Measurements from ENCODE around the gene PPP2R5A. TPM values are rescaled to one million over a fixed set of nuclear protein-coding genes. Genes with fewer than 3 reads are reported as not detected.

The PPP2R5A gene
- total RNA-seq, 2 donors from 2014 or later: 40.7 to 41.4 TPM

DNA sequence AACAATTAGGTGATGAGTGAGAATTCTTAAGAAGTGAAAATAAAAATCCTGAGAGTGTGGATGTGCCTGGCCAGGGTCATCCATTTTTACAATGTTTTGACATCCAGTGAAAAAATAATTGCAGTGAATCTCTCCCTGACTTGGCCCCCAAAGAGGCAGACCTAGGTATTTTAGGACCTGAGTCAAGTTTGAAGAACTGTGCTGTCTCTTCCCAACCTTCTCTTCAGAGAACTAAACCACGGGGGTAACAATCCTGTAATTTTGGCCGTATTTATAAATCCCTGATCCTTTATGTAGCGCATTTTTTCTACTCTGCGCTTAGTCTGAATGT lies 43.3 kb upstream of the PPP2R5A start:
- Mint-ChIP-seq H3K4me1 (peaks cover 25% of the 10 kb centered on the region), H3K9me3 (no peaks in the 10 kb centered on the region), H3K36me3 (ENCODE audit: low read depth) (no peaks in the 10 kb centered on the region), H3K27me3 (ENCODE audit: insufficient read depth) (no peaks in the 10 kb centered on the region), H3K27ac (no peak overlapping the region), H3K4me3 (no peak overlapping the region)
- Histone ChIP-seq H3K27me3 (ENCODE audit: control insufficient read depth, insufficient read depth, low read length, poor library complexity, severe bottlenecking) (no peaks in the 10 kb centered on the region), H3K27ac (ENCODE audit: low read depth, low read length) (no peak overlapping the region), H3K4me3 (ENCODE audit: low read length) (no peak overlapping the region), H3K4me1 (ENCODE audit: control insufficient read depth, insufficient read depth, low read length) (peaks cover 14% of the 10 kb centered on the region), H3K9me3 (ENCODE audit: control insufficient read depth, low read length) (no peaks in the 10 kb centered on the region), H3K36me3 (ENCODE audit: control insufficient read depth, insufficient read depth, low read length) (no peaks in the 10 kb centered on the region), H3K9ac (ENCODE audit: extremely low read depth, low read length, poor library complexity, severe bottlenecking) (no peak overlapping the region)
- no peak for DNase-seq
- WGBS, 2 experiments (ENCODE audit: insufficient coverage in 1 of 2, insufficient read length in 1 of 2): 97 to 100% methylated on average over 1 to 4 of the region's 4 CpGs
- no peak for TF ChIP-seq CTCF (conservative IDR thresholded peaks at IDR 0.05)

DNA sequence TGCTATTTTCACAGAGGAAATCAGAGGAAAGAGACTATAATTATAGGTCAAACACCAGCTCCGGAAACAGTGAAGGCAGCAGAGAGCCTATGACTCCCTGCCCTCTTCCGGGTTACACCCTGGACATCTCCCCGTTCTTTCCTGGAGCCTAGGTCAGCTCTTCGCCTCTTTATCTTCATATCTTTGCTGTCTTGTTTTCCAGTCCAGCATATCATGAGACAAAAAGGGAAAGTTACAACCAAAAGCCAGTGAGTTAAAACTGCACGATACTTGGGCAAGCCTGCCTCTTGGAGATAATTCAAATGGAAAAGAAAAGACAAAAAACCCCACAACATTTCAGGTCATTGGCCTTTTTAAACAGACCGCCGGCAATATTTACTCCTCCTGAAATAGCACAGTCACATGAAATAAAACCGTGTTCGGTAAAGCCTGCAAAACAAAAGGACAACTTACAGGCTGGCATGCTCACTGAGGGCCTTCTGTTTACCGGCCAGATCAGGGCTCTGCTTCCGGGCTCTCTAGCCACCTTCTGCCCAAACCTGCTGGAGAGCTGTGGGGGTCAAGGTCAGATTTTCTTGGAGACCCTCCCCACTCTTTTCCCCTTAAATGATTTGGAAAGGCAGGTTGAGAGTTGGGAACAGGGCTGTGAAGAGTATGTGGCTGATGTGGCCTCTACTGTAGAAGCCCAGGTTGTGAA lies 42.8 kb upstream of the PPP2R5A start:
- Histone ChIP-seq H3K9me3 (ENCODE audit: control insufficient read depth, low read length) (no peaks in the 10 kb centered on the region), H3K4me1 (ENCODE audit: control insufficient read depth, insufficient read depth, low read length) (peaks cover 13% of the 10 kb centered on the region), H3K9ac (ENCODE audit: extremely low read depth, low read length, poor library complexity, severe bottlenecking) (no peak overlapping the region), H3K36me3 (ENCODE audit: control insufficient read depth, insufficient read depth, low read length) (no peaks in the 10 kb centered on the region), H3K27ac (ENCODE audit: low read depth, low read length) (no peak overlapping the region), H3K4me3 (ENCODE audit: low read length) (no peak overlapping the region), H3K27me3 (ENCODE audit: control insufficient read depth, insufficient read depth, low read length, poor library complexity, severe bottlenecking) (no peaks in the 10 kb centered on the region)
- 90 to 95% methylated on average over 11 of the region's 11 CpGs for WGBS, 2 experiments (ENCODE audit: insufficient coverage in 1 of 2, insufficient read length in 1 of 2)
- DNase-seq: no peak
- Mint-ChIP-seq H3K4me3 (no peak overlapping the region), H3K4me1 (peaks cover 22% of the 10 kb centered on the region), H3K27me3 (ENCODE audit: insufficient read depth) (no peaks in the 10 kb centered on the region), H3K36me3 (ENCODE audit: low read depth) (no peaks in the 10 kb centered on the region), H3K27ac (no peak overlapping the region), H3K9me3 (no peaks in the 10 kb centered on the region)
- no peak for TF ChIP-seq CTCF (conservative IDR thresholded peaks at IDR 0.05)

DNA sequence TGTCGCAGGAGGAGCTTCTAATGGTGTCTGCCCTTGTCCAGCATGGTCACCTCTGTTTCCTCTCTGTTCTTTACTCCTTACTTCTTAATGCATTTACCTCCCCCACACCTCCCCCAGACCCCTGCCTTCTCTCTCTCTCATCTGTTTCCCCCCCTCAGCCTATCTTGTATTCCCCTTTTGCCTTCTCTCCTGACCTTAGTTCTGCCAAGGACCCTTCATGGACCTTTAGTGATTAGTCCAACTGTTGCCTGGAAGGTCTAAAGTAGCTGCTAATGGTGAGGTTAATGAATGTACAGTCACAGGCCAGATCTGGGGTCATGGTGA lies 42.3 kb upstream of the PPP2R5A start:
- Mint-ChIP-seq H3K27me3 (ENCODE audit: insufficient read depth) (no peaks in the 10 kb centered on the region), H3K9me3 (no peaks in the 10 kb centered on the region), H3K4me3 (no peak overlapping the region), H3K4me1 (peaks cover 20% of the 10 kb centered on the region), H3K27ac (no peak overlapping the region), H3K36me3 (ENCODE audit: low read depth) (no peaks in the 10 kb centered on the region)
- Histone ChIP-seq H3K9me3 (ENCODE audit: control insufficient read depth, low read length) (no peaks in the 10 kb centered on the region), H3K4me3 (ENCODE audit: low read length) (no peak overlapping the region), H3K27me3 (ENCODE audit: control insufficient read depth, insufficient read depth, low read length, poor library complexity, severe bottlenecking) (no peaks in the 10 kb centered on the region), H3K27ac (ENCODE audit: low read depth, low read length) (no peak overlapping the region), H3K36me3 (ENCODE audit: control insufficient read depth, insufficient read depth, low read length) (no peaks in the 10 kb centered on the region), H3K4me1 (ENCODE audit: control insufficient read depth, insufficient read depth, low read length) (peaks cover 13% of the 10 kb centered on the region), H3K9ac (ENCODE audit: extremely low read depth, low read length, poor library complexity, severe bottlenecking) (no peak overlapping the region)
- 95 to 100% methylated on average over 1 of the region's 1 CpG for WGBS, 2 experiments (ENCODE audit: insufficient coverage in 1 of 2, insufficient read length in 1 of 2)
- no peak for DNase-seq
- TF ChIP-seq CTCF (conservative IDR thresholded peaks at IDR 0.05): no peak

All from endodermal cell (in vitro differentiated cells).